ENCODE results near the gene NKAPD1.

DNA sequence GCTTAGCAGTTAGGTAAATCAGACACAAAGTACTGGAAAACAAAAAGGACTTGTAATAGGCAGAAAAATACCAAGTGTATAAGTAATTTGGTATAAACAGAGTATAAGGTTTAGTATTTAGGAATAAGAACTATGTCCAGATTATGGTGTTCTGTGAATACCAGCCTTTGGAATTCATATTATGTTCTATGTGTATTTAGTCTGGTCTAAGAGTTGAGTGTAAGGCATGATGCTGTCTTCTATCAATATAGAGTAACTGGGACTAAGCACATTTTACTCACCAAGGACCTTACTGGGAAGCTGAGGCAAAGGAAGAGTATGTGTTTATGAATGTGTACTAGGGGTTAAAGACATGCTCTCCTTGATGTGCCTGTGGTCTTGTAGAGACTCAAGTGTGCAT is 22.1 kb downstream of the NKAPD1 start:
- TF ChIP-seq, protein P1, sequence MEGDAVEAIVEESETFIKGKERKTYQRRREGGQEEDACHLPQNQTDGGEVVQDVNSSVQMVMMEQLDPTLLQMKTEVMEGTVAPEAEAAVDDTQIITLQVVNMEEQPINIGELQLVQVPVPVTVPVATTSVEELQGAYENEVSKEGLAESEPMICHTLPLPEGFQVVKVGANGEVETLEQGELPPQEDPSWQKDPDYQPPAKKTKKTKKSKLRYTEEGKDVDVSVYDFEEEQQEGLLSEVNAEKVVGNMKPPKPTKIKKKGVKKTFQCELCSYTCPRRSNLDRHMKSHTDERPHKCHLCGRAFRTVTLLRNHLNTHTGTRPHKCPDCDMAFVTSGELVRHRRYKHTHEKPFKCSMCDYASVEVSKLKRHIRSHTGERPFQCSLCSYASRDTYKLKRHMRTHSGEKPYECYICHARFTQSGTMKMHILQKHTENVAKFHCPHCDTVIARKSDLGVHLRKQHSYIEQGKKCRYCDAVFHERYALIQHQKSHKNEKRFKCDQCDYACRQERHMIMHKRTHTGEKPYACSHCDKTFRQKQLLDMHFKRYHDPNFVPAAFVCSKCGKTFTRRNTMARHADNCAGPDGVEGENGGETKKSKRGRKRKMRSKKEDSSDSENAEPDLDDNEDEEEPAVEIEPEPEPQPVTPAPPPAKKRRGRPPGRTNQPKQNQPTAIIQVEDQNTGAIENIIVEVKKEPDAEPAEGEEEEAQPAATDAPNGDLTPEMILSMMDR (IDR thresholded peaks at IDR 0.05): no peak
- no peak for TF ChIP-seq EP300 (IDR thresholded peaks at IDR 0.05)
- no peak for TF ChIP-seq POLR2A (IDR thresholded peaks at IDR 0.05)
